Activated T-helper 2 cell treated with anti-CD3 and anti-CD28 coated beads, Interferon-gamma antibody, Interleukin-2, Interleukin-4, amounts not matched to agents 10 μg/mL and 5 μg/mL and 100 μg/mL, durations not matched to agents 14 hours and 24 hours and 36 hours (primary cell): Measurements from ENCODE around the gene KIAA0232. TPM values are rescaled to one million over a fixed set of nuclear protein-coding genes. Genes with fewer than 3 reads are reported as not detected.
"Not testable (repeated sequence)": the region's sequence is repeated elsewhere in the genome, so short reads cannot be mapped to it uniquely, and the experiment has no call there.

Experiments
- DNase-seq: peaks from one replicate; pipeline ENCODE4 v3.0.0; 2021; ENCODE audit warnings: low spot score
- H3K27ac Mint-ChIP-seq: one replicate; pipeline ENCODE4 v1.8.0; 2021; ENCODE audit warnings: mixed read lengths
- H3K27me3 Mint-ChIP-seq: one replicate; pipeline ENCODE4 v1.8.0; 2021; ENCODE audit warnings: low read depth, mixed read lengths
- H3K36me3 Mint-ChIP-seq: one replicate; pipeline ENCODE4 v1.8.0; 2021; ENCODE audit warnings: low read depth, mixed read lengths
- H3K4me1 Mint-ChIP-seq: one replicate; pipeline ENCODE4 v1.8.0; 2021; ENCODE audit warnings: low read depth, mixed read lengths
- H3K4me3 Mint-ChIP-seq: one replicate; pipeline ENCODE4 v1.8.0; 2021; ENCODE audit warnings: low read depth, mild to moderate bottlenecking, moderate library complexity, mixed read lengths
- H3K9me3 Mint-ChIP-seq: one replicate; pipeline ENCODE4 v1.8.0; 2021; ENCODE audit warnings: mixed read lengths
- intact Hi-C: fragments of 100-400 bp; cut with micrococcal nuclease; formaldehyde crosslinking; loops from one replicate; pipeline ENCODE4 v1.15.1; 2023
- total RNA-seq: library from RNA; stranded (reverse); gene quantifications from 2 replicates; pipeline ENCODE4 v1.2.3, GENCODE V29; 2022

The KIAA0232 gene
- total RNA-seq, 1 donor from 2014 or later, result 13.6 TPM

GRCh38 chr4:6900181-6900812 lies 117.8 kb downstream of the KIAA0232 start:
- peaks cover 30% of the 10 kb centered on the region for H3K4me1 Mint-ChIP-seq
- no peak overlapping the region for H3K4me3 Mint-ChIP-seq
- H3K9me3 Mint-ChIP-seq, result no peaks in the 10 kb centered on the region
- peaks cover 6% of the 10 kb centered on the region for H3K36me3 Mint-ChIP-seq
- H3K27ac Mint-ChIP-seq, result peak overlapping the region; percentile 51
- no peak for DNase-seq
- intact Hi-C loops, result no loop called here
- H3K27me3 Mint-ChIP-seq, result no peaks in the 10 kb centered on the region

- no peak overlapping the region for H3K27ac Mint-ChIP-seq
- intact Hi-C loops, result no loop called here
- H3K27me3 Mint-ChIP-seq, result no peaks in the 10 kb centered on the region
- H3K4me3 Mint-ChIP-seq, result no peak overlapping the region
- H3K36me3 Mint-ChIP-seq, result peaks cover 6% of the 10 kb centered on the region
- H3K4me1 Mint-ChIP-seq, result peaks cover 30% of the 10 kb centered on the region
- H3K9me3 Mint-ChIP-seq, result no peaks in the 10 kb centered on the region
- DNase-seq, result no peak
Measured at GRCh38 chr4:6900956-6901355, 118.4 kb downstream of the KIAA0232 start.

GRCh38 chr4:6901669-6902317 lies 119.3 kb downstream of the KIAA0232 start:
- Mint-ChIP-seq H3K4me1 (peaks cover 30% of the 10 kb centered on the region), H3K4me3 (no peak overlapping the region), H3K27ac (peak overlapping the region; percentile 18), H3K27me3 (no peaks in the 10 kb centered on the region), H3K36me3 (peaks cover 2% of the 10 kb centered on the region), H3K9me3 (no peaks in the 10 kb centered on the region)
- DNase-seq, result no peak
- intact Hi-C loops, result no loop called here

- no peak overlapping the region for H3K4me3 Mint-ChIP-seq
- intact Hi-C loops, result no loop called here
- no peak overlapping the region for H3K27ac Mint-ChIP-seq
- H3K9me3 Mint-ChIP-seq, result no peaks in the 10 kb centered on the region
- peaks cover 3% of the 10 kb centered on the region for H3K27me3 Mint-ChIP-seq
- no peak for DNase-seq
- peaks cover 2% of the 10 kb centered on the region for H3K36me3 Mint-ChIP-seq
- peaks cover 31% of the 10 kb centered on the region for H3K4me1 Mint-ChIP-seq
Measured at GRCh38 chr4:6902318-6903042, 120.0 kb downstream of the KIAA0232 start.

- Mint-ChIP-seq H3K27ac (no peak overlapping the region), H3K4me1 (peaks cover 29% of the 10 kb centered on the region), H3K27me3 (peaks cover 6% of the 10 kb centered on the region), H3K36me3 (no peaks in the 10 kb centered on the region), H3K4me3 (no peak overlapping the region), H3K9me3 (no peaks in the 10 kb centered on the region)
- DNase-seq, result no peak
- intact Hi-C loops, result loop anchor here (5.0 kb wide), 1 partner anchor 37 kb away; no protein-coding TSS in a partner anchor
Measured at GRCh38 chr4:6905516-6906445, 123.3 kb downstream of the KIAA0232 start.

- DNase-seq, H3K9me3 Mint-ChIP-seq, H3K4me3 Mint-ChIP-seq, H3K36me3 Mint-ChIP-seq, H3K27ac Mint-ChIP-seq, H3K27me3 Mint-ChIP-seq: not testable (repeated sequence)
- intact Hi-C loops, result loop anchor here (5.0 kb wide), 1 partner anchor 36 kb away; no protein-coding TSS in a partner anchor
- H3K4me1 Mint-ChIP-seq, result peaks cover 34% of the 10 kb centered on the region
Measured at GRCh38 chr4:6906486-6906885, 124.0 kb downstream of the KIAA0232 start.

- H3K27ac Mint-ChIP-seq, result no peak overlapping the region
- no peak for DNase-seq
- intact Hi-C loops, result loop anchor here (2.0 to 5.0 kb wide), 4 partner anchors 19 to 135 kb away; partner anchors contain the start of genes KIAA0232 and TADA2B
- H3K27me3 Mint-ChIP-seq, result peaks cover 6% of the 10 kb centered on the region
- no peaks in the 10 kb centered on the region for H3K9me3 Mint-ChIP-seq
- H3K4me1 Mint-ChIP-seq, result peaks cover 39% of the 10 kb centered on the region
- H3K36me3 Mint-ChIP-seq, result peaks cover 3% of the 10 kb centered on the region
- peak overlapping the region; percentile 87 for H3K4me3 Mint-ChIP-seq
Measured at GRCh38 chr4:6907658-6908191, 125.2 kb downstream of the KIAA0232 start.

- Mint-ChIP-seq H3K36me3 (peaks cover 3% of the 10 kb centered on the region), H3K4me3 (peak overlapping the region; percentile 87), H3K9me3 (no peaks in the 10 kb centered on the region), H3K4me1 (peaks cover 35% of the 10 kb centered on the region), H3K27ac (peak overlapping the region; percentile 78), H3K27me3 (peaks cover 6% of the 10 kb centered on the region)
- DNase-seq, result no peak
- intact Hi-C loops, result loop anchor here (1.0 to 5.0 kb wide), 8 partner anchors 9 to 268 kb away; partner anchors contain the start of genes GRPEL1, KIAA0232, MRFAP1 and TADA2B
Measured at GRCh38 chr4:6908432-6909112, 126.0 kb downstream of the KIAA0232 start.

GRCh38 chr4:6909113-6909969 lies 126.8 kb downstream of the KIAA0232 start, which contains the start of gene TBC1D14:
TSS of gene TBC1D14 (plus strand) at chr4:6909826. CDS start at chr4:6923390, 13,564 bp downstream.
- intact Hi-C loops, result loop anchor here (1.0 to 5.0 kb wide), 8 partner anchors 10 to 269 kb away; partner anchors contain the start of genes GRPEL1, KIAA0232, MRFAP1 and TADA2B
- H3K36me3 Mint-ChIP-seq, result peaks cover 3% of the 10 kb centered on the region

GRCh38 chr4:6909970-6910339 lies 127.4 kb downstream of the KIAA0232 start:
- peaks cover 6% of the 10 kb centered on the region for H3K27me3 Mint-ChIP-seq
- H3K9me3 Mint-ChIP-seq, result no peaks in the 10 kb centered on the region
- peaks cover 3% of the 10 kb centered on the region for H3K36me3 Mint-ChIP-seq
- H3K4me1 Mint-ChIP-seq, result peaks cover 29% of the 10 kb centered on the region
- peak overlapping the region; percentile 87 for H3K27ac Mint-ChIP-seq
- H3K4me3 Mint-ChIP-seq, result peak overlapping the region; percentile 88
- intact Hi-C loops, result loop anchor here (1.0 to 5.0 kb wide), 8 partner anchors 11 to 270 kb away; partner anchors contain the start of genes GRPEL1, KIAA0232, MRFAP1 and TADA2B
- no peak for DNase-seq

More at GRCh38 chr4:6909113-6909969, 126.8 kb downstream of the KIAA0232 start, which contains the start of gene TBC1D14:
- peaks cover 31% of the 10 kb centered on the region for H3K4me1 Mint-ChIP-seq
- peak within 1 kb of the TSS; percentile 88 for H3K4me3 Mint-ChIP-seq
- peaks cover 6% of the 10 kb centered on the region for H3K27me3 Mint-ChIP-seq
- peak; percentile 82 for DNase-seq
- no peaks in the 10 kb centered on the region for H3K9me3 Mint-ChIP-seq
- H3K27ac Mint-ChIP-seq, result peak within 1 kb of the TSS; percentile 87
